Measurements from ENCODE around the gene ARF1. TPM values are rescaled to one million over a fixed set of nuclear protein-coding genes. Genes with fewer than 3 reads are reported as not detected.

ARF1 gene
- total and polyA plus RNA-seq, 2 of the 8 experiments (the other 6 are each of a cell fraction or from before 2014, with no cell fraction given), result 265 to 471 TPM

DNA sequence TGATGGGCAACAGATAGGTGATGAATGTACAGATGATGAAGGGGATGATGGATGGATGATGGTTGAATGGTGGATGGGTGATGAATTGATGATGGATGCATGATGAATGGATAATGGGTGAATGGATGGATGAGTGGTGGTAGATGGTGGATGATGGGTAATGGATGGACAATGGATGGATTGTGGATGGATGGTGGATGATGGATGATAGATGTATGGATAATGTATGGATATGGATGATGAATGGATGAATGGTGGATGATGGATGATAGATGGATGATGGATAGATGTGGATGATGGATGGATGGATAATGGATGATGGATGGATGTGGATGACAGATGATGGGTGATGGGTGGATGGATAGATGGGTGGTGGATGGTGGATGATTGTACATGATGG is 40.0 kb upstream of the ARF1 start (continued):
- TF ChIP-seq SP2 (IDR thresholded peaks at IDR 0.05; ENCODE audit: low read length) (no peak), ZNF274 (IDR thresholded peaks at IDR 0.05; ENCODE audit: borderline replicate concordance, extremely low read depth, low read length) (no peak), SAP30 (IDR thresholded peaks at IDR 0.05; ENCODE audit: insufficient read depth, insufficient replicate concordance, low read length) (no peak), POU5F1 (IDR thresholded peaks at IDR 0.05; ENCODE audit: low read depth, low read length) (no peak), TBP (IDR thresholded peaks at IDR 0.05; ENCODE audit: low read depth, low read length) (no peak), MAFK (IDR thresholded peaks at IDR 0.05; ENCODE audit: low read depth, low read length) (no peak), TCF12 (IDR thresholded peaks at IDR 0.05; ENCODE audit: low read depth, low read length) (no peak), NANOG (IDR thresholded peaks at IDR 0.05; ENCODE audit: insufficient read depth, low read depth, low read length, poor library complexity, severe bottlenecking) (no peak), TAF7 (optimal IDR thresholded peaks at IDR 0.05; ENCODE audit: borderline replicate concordance, low read depth, low read length) (no peak)
